ENCODE results near the gene NF1.
"Not testable (repeated sequence)": the region's sequence is repeated elsewhere in the genome, so short reads cannot be mapped to it uniquely, and the experiment has no call there.

The NF1 gene

GRCh38 chr17:31261601-31262000 lies 166.8 kb downstream of the NF1 start:
- DNase-seq (ENCODE audit: low spot score) = no peak
- ChIA-PET CTCF (interaction anchor here (0.6 kb wide), 1 partner anchor 18 kb away, joined by 3 read pairs; no protein-coding TSS in a partner anchor), POLR2A (ENCODE audit: low non-redundant PET) (no interaction called here)
- TF ChIP-seq CTCF (conservative IDR thresholded peaks at IDR 0.05; ENCODE audit: low read depth) = no peak
- H3K27ac ChIP-seq = no peak overlapping the region

- H3K27ac ChIP-seq; POLR2A ChIA-PET (ENCODE audit: low non-redundant PET); DNase-seq (ENCODE audit: low spot score); CTCF ChIA-PET: not testable (repeated sequence)
Measured at GRCh38 chr17:31262923-31263322, 168.1 kb downstream of the NF1 start.

GRCh38 chr17:31266042-31266441 lies 171.3 kb downstream of the NF1 start:
- no peak for TF ChIP-seq CTCF (conservative IDR thresholded peaks at IDR 0.05; ENCODE audit: low read depth)
- ChIA-PET POLR2A (ENCODE audit: low non-redundant PET) (no interaction called here), CTCF (interaction anchor here (1.0 kb wide), 1 partner anchor 90 kb away, joined by 3 read pairs; no protein-coding TSS in a partner anchor)
- H3K27ac ChIP-seq = no peak overlapping the region
- DNase-seq (ENCODE audit: low spot score) = no peak

- TF ChIP-seq CTCF (conservative IDR thresholded peaks at IDR 0.05; ENCODE audit: low read depth) = no peak
- peak overlapping the region; percentile 81 for H3K27ac ChIP-seq
- ChIA-PET CTCF (interaction anchor here (0.6 to 1.4 kb wide), 2 partner anchors 15 to 25 kb away, joined by 4 read pairs; no protein-coding TSS in a partner anchor), POLR2A (ENCODE audit: low non-redundant PET) (no interaction called here)
- DNase-seq (ENCODE audit: low spot score) = no peak
Measured at GRCh38 chr17:31269036-31269577, 174.3 kb downstream of the NF1 start.

GRCh38 chr17:31269578-31269983 lies 174.8 kb downstream of the NF1 start:
- peak; percentile 82 for DNase-seq (ENCODE audit: low spot score)
- CTCF ChIA-PET = interaction anchor here (0.6 to 1.4 kb wide), 2 partner anchors 15 to 24 kb away, joined by 4 read pairs; no protein-coding TSS in a partner anchor
- no peak for TF ChIP-seq CTCF (conservative IDR thresholded peaks at IDR 0.05; ENCODE audit: low read depth)
- H3K27ac ChIP-seq = peak overlapping the region; percentile 69; the same call in 1 of the 2 replicates
- POLR2A ChIA-PET (ENCODE audit: low non-redundant PET) = no interaction called here

- ChIA-PET POLR2A (ENCODE audit: low non-redundant PET) (no interaction called here), CTCF (no interaction called here)
- no peak for DNase-seq (ENCODE audit: low spot score)
- TF ChIP-seq CTCF (conservative IDR thresholded peaks at IDR 0.05; ENCODE audit: low read depth) = no peak
- no peak overlapping the region for H3K27ac ChIP-seq
Measured at GRCh38 chr17:31272236-31272635, 177.5 kb downstream of the NF1 start.

- CTCF ChIA-PET = no interaction called here
- no peak for DNase-seq (ENCODE audit: low spot score)
- POLR2A ChIA-PET (ENCODE audit: low non-redundant PET) = no interaction called here
- no peak overlapping the region for H3K27ac ChIP-seq
- no peak for TF ChIP-seq CTCF (conservative IDR thresholded peaks at IDR 0.05; ENCODE audit: low read depth)
Measured at GRCh38 chr17:31272803-31273202, 178.0 kb downstream of the NF1 start.

Data from RWPE1 (cell line).